Heart left ventricle (tissue), 16 donors: ENCODE results near the gene CHMP1A. TPM values are rescaled to one million over a fixed set of nuclear protein-coding genes. Genes with fewer than 3 reads are reported as not detected.

Experiments
- ATAC-seq, 4 donors: fragments of 200-7000 bp; cut with Tn5 transposase; one replicate each; pipeline ENCODE4 v1.9.1; 2020 to 2022; ENCODE audit warnings: moderate library complexity in 4 of 4, mild to moderate bottlenecking in 3 of 4, moderate number of reproducible peaks in 1 of 4
- DNase-seq, 5 donors: peaks; one replicate each; pipeline ENCODE4 v3.0.0-alpha.2; 2020
- H3K27ac ChIP-seq, 12 donors: fragments of 200-600 bp; sonication (generic) in 4 of 12; one replicate each; pipeline versions ENCODE4 v1.5.0 to v1.8.0; 2016 to 2022; ENCODE audit warnings: mild to moderate bottlenecking in 2 of 12
- H3K27me3 ChIP-seq, 9 donors: fragments of 200-600 bp; sonication (generic) in 2 of 9; one replicate each; pipeline versions ENCODE4 v1.5.1 to v1.8.0; 2016 to 2022; ENCODE audit warnings: mild to moderate bottlenecking in 3 of 9
- H3K36me3 ChIP-seq, 9 donors: fragments of 200-600 bp; sonication (generic) in 2 of 9; one replicate each; pipeline versions ENCODE4 v1.5.0 to v1.8.0; 2018 to 2022; ENCODE audit warnings: mild to moderate bottlenecking in 2 of 9
- H3K4me1 ChIP-seq, 12 donors: fragments of 200-600 bp; sonication (generic) in 4 of 12; one replicate each; pipeline versions ENCODE4 v1.5.0 to v1.8.0; 2016 to 2022; ENCODE audit warnings: mild to moderate bottlenecking in 3 of 12
- H3K4me3 ChIP-seq, 12 donors: fragments of 200-600 bp; sonication (generic) in 4 of 12; one replicate each; pipeline versions ENCODE4 v1.5.0 to v1.8.0; 2017 to 2022; ENCODE audit warnings: mild to moderate bottlenecking in 9 of 12, moderate library complexity in 4 of 12
- H3K9me3 ChIP-seq, 12 donors: fragments of 200-600 bp; sonication (generic) in 4 of 12; one replicate each; pipeline versions ENCODE4 v1.5.0 to v1.8.0; 2016 to 2022; ENCODE audit warnings: mild to moderate bottlenecking in 1 of 12
- CTCF ChIP-seq, 12 donors: fragments of 200-600 bp; sonication (generic) in 4 of 12; IDR thresholded peaks; one replicate each; pipeline versions ENCODE4 v1.5.0 to v1.8.0; 2018 to 2022; ENCODE audit warnings: antibody characterized with exemption in 12 of 12, mild to moderate bottlenecking in 5 of 12
- POLR2A ChIP-seq, 2 donors: fragments of 450-650 bp; IDR thresholded peaks; one replicate each; pipeline ENCODE4 v1.6.1; 2017; ENCODE audit warnings: antibody characterized with exemption in 2 of 2, mild to moderate bottlenecking in 2 of 2, moderate library complexity in 2 of 2
- WGBS, 4 donors: extraction: QIAGEN DNeasy Blood & Tissue Kit in 2 of 4; methylation state at CpG; one replicate each; pipeline versions ENCODE4 v1.1.5 to v1.1.7; 2013 to 2018; 5-methylcytosine and 5-hydroxymethylcytosine counted together
- intact Hi-C, 10 donors: fragments of 100-400 bp; cut with DNase I; formaldehyde crosslinking; loops; one replicate each; pipeline versions ENCODE4 v1.11.1 to v1.14.2; 2022
- long read RNA-seq, 3 donors: library from polyadenylated mRNA; unstranded; transcript quantifications; one replicate each; pipeline ENCODE4 v2.0.0, GENCODE V29; 2020 to 2021
- polyA plus RNA-seq, 2 donors: library from polyadenylated mRNA; stranded (reverse); fragments of 200-250 nt; gene quantifications; one replicate each; pipeline ENCODE4 v1.2.3, GENCODE V29; 2013
- total RNA-seq, 9 donors: library from RNA; depleted of rRNA in 2 of 9; stranded (reverse); fragments of >200 nt in 2 of 9; fragmentation: NEBNext Ultra II Directional in 3 of 9; extraction: Animal tissue kit (Norgen Biotek cat#: 25700) in 3 of 9; gene quantifications; one replicate each; pipeline versions ENCODE4 v1.1.0 to v1.2.4, GENCODE V29; 2016 to 2023
- donor health status: ischemic (EF 13 %, LVEDD 7.1; RV severe dilation, severe dysfunction).
- donor health status: healthy with polysubstance abuse.
- donor health status: DM: no; HTN: yes; CAD: no.
- donor health status: DM: no; HTN: no; CAD: no.
- donor health status: ischemic (EF 25% LVEDD 6.9; RV normal size, moderate dysfunction).
- donor health status: ischemic (EF 25% LVEDD 5.7; RV mildly dilated, moderate dysfunction).
- donor health status: healthy.
- donor health status: DM: yes; HTN: yes; CAD: no.
- donor health status: ischemic (EF 35%, LVEDD 5.7; RV mildly dilated, moderate dysfunction).
- donor health status: nonischemic (EF 11% LVEDD 7.7; RV severe dilation, severe dysfunction).
- donor health status: DM: yes; HTN: yes; CAD: no.
- donor health status: PGD.
- donor health status: ischemic (EF 29% LVEDD 5.4; RV normal size, mild dysfunction).
- donor health status: nonischemic (EF 23%, LVEDD 6.1; RV moderate dilation, normal function).

CHMP1A gene
- total RNA-seq (10 to 100 TPM; 35.1 to 85.1 (median 44.6) TPM), polyA plus RNA-seq (10 to 100 TPM; 29.3 to 86.3 TPM)
- long read RNA-seq, donor 1, partial matches to known transcripts = 2 of 94 reads
- long read RNA-seq, donor 1, other reads (novel, unspliced or antisense) = 87 of 94 reads
- long read RNA-seq, donor 2, transcript CHMP1A-204 (2 exons, 2,007 nt) = minor isoform, 6 of 444 reads
- long read RNA-seq, donor 2, transcript CHMP1A-202 (6 exons, 2,295 nt) = major isoform, 14 of 444 reads
- long read RNA-seq, donor 2, transcript CHMP1A-206 (4 exons, 812 nt) = minor isoform, 12 of 444 reads
- long read RNA-seq, donor 2, partial matches to known transcripts = 10 of 444 reads
- long read RNA-seq, donor 2, other reads (novel, unspliced or antisense) = 402 of 444 reads
- long read RNA-seq, donor 3, transcript CHMP1A-202 (6 exons, 2,295 nt) = major isoform, 8 of 114 reads
- long read RNA-seq, donor 3, partial matches to known transcripts = 2 of 114 reads
- long read RNA-seq, donor 3, other reads (novel, unspliced or antisense) = 101 of 114 reads

DNA sequence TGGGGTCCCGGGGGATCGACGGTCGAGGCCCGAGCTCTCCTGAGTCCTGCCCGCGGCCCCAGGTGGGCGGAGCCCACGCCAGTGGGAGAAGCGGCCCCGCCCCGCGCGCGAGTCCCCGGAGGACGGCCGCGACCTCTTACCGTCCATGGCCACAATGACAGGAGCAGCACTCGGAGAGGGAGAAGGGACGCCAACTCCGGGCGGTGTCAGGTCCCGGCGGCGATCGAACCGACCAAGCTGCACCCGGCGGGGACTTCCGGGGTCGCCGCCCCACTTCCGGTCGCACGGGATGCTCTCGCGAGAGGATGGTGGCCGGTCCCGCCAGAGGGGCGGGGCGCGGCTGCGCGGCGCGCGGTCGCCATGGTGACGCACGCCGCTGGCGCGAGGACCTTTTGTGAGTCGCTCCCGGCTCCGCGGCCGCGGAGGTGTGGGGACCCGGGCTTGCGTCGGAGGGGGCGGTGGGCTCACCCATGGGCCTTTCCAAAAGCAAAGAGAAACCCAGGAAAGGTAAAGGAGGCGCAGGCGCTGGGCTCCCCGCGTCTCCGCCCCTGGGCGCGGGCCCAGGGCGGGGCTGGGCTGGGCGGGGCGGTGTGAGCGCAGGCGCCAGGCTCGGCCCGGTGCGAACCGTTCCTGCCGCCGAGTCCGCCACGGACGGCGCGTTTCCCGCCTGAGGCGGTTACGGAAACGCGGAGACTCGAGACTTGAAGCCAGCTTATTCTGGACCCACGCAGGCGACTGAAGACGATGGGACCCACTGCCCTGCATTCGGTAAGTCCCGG lies at the start of gene CHMP1A, which contains the start of gene SPATA33:
TSS of gene CHMP1A (minus strand) at position 267 of the 779 bp plus-strand sequence. CDS start at position 147, 120 bp downstream.
TSS of gene SPATA33 (plus strand) at position 395 of the 779 bp plus-strand sequence. CDS start at position 471, 76 bp downstream.
- intact Hi-C loops = loop anchor here in 1 of 10 donors (5.0 kb wide), 1 partner anchor 45 kb away; the partner anchor contains the start of gene SPATA2L
- Histone ChIP-seq H3K9me3 (no peaks in the 10 kb centered on the region), H3K36me3 (peaks cover 0 to 34% (median 11%) of the 10 kb centered on the region in 9 donors), H3K4me3 (peak within 1 kb of the TSS; percentile 73 to 100 (median 94)), H3K27ac (peak within 1 kb of the TSS; percentile 66 to 91 (median 86)), H3K4me1 (peaks cover 5 to 24% (median 18%) of the 10 kb centered on the region in 12 donors), H3K27me3 (no peaks in the 10 kb centered on the region)
- 0% methylated on average over 33 to 99 of the region's 99 CpGs for WGBS, 4 donors
- ATAC-seq (peak; percentile 86 to 98 (median 96)), DNase-seq (peak; percentile 89 to 96 (median 91))
- peak in 1 of 2 donors; percentile 63 for TF ChIP-seq POLR2A (IDR thresholded peaks at IDR 0.05)
- TF ChIP-seq CTCF (IDR thresholded peaks at IDR 0.05) = no peak

DNA sequence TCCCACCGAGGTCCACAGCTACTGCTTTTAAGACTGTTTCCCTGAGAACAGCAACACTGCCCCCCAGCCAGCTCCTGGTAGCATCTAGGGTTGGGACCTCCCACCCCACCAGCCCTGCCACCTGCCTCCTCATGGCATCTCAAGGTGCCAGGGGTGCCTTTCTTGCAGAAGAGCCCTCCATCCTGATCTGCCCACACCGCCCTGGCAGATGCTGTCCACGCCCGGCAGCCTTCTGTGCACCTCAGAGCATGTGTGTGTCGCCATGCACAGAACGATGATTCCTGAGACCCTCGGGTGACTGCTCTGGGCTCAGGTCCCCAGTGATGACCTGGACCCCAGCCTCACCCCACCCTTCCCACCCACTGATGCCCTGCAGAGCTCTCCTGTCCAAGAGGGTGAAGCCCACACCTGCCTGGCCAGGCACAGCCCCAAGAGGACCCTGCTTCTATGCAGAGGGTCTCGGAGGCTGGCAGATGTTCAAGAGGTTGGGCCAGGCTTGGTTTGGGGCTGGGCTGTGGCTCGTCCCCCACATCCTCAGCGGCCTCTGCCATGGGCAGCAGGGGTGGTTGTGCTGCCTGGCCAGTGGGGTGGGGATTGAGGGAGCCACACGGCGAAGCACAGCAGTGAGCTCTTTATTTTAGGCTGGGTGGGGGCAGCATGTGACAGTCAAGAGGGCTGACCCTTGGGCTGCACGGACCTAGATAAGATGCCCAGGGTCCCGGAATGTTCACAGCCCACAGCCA lies 49.2 kb upstream of the CHMP1A start:
- Histone ChIP-seq H3K36me3 (peaks cover 0 to 8% (median 0%) of the 10 kb centered on the region in 9 donors), H3K4me3 (no peak overlapping the region), H3K27me3 (no peaks in the 10 kb centered on the region), H3K9me3 (no peaks in the 10 kb centered on the region), H3K27ac (no peak overlapping the region), H3K4me1 (peaks cover 0 to 16% (median 6%) of the 10 kb centered on the region in 12 donors)
- DNase-seq (peak in 1 of 5 donors; percentile 28), ATAC-seq (no peak)
- WGBS, 4 donors = 70 to 79% (median 77%) methylated on average over 10 to 14 of the region's 14 CpGs
- intact Hi-C loops = loop anchor here in 9 of 10 donors (2.0 to 10.0 kb wide), 7 partner anchors 81 to 158 kb away; no protein-coding TSS in a partner anchor
- TF ChIP-seq POLR2A (IDR thresholded peaks at IDR 0.05) (no peak), CTCF (IDR thresholded peaks at IDR 0.05) (no peak)

DNA sequence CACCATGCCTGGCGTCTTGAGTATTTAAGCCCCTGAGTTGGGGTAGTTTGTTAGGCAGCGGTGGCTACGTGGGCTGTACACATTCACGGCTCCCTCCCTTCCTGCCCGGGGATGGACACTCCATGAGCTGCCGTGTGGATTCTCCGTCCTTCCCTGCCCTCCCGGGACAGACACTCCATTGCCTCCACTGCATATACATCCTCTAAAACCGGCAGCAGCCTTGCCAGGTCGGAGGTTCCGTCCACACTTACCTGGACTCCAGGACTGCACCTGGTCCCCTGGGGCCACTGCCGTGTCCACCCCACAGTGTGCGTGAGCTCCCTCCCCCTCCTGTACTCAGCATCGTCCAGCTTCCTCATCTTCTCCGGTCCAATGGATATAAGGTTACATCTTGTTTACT lies 47.5 kb upstream of the CHMP1A start:
- 65 to 71% (median 69%) methylated on average over 15 of the region's 15 CpGs for WGBS, 4 donors
- no peak for ATAC-seq
- peak in 1 of 5 donors; percentile 28 for DNase-seq
- peaks cover 0 to 8% (median 0%) of the 10 kb centered on the region in 9 donors for H3K36me3 ChIP-seq
- H3K27me3 ChIP-seq = no peaks in the 10 kb centered on the region
- H3K9me3 ChIP-seq = no peaks in the 10 kb centered on the region
- TF ChIP-seq POLR2A (IDR thresholded peaks at IDR 0.05) = no peak
- no peak for TF ChIP-seq CTCF (IDR thresholded peaks at IDR 0.05)
- H3K27ac ChIP-seq = no peak overlapping the region
- intact Hi-C loops = loop anchor here in 7 of 10 donors (2.0 to 10.0 kb wide), 6 partner anchors 82 to 160 kb away; no protein-coding TSS in a partner anchor
- H3K4me3 ChIP-seq = no peak overlapping the region
- peaks cover 6 to 27% (median 19%) of the 10 kb centered on the region in 12 donors for H3K4me1 ChIP-seq
